ENCODE results near the gene ASIP. TPM values are rescaled to one million over a fixed set of nuclear protein-coding genes. Genes with fewer than 3 reads are reported as not detected.
A peak's percentile ranks its signal among the peaks of the same experiment; 100 is the strongest.

ASIP gene
- total and polyA plus RNA-seq, 2 of the 13 experiments (the other 11 are each of a cell fraction or from before 2014, with no cell fraction given) = not detected

GRCh38 chr20:34300256-34300806 is 59.1 kb downstream of the ASIP start (continued):
- no peak for TF ChIP-seq REXO4 (CRISPR knock-in tag; IDR thresholded peaks at IDR 0.05; ENCODE audit: borderline replicate concordance)
- no peak for TF ChIP-seq ISX (CRISPR knock-in tag; conservative IDR thresholded peaks at IDR 0.05)
- TF ChIP-seq ZGPAT (CRISPR knock-in tag; IDR thresholded peaks at IDR 0.05) = peak; percentile 46; the same call in 1 of the 2 replicates

GRCh38 chr20:34300809-34301586 is 59.8 kb downstream of the ASIP start:
- FAIRE-seq (peak; percentile 61), ATAC-seq (peak; percentile 8), DNase-seq (ENCODE audit: low spot score) (peak; percentile 90)
- Histone ChIP-seq H3K27me3 (ENCODE audit: control insufficient read depth in 1 of 2, insufficient read depth in 2 of 2, low read length in 2 of 2) (no peaks in the 10 kb centered on the region; a peak in 1 of 5 replicates), H3K79me2 (ENCODE audit: insufficient read depth, low read length) (peaks cover 55% of the 10 kb centered on the region), H3K9me3 (ENCODE audit: low read length) (no peaks in the 10 kb centered on the region), H2AFZ (ENCODE audit: low read length) (no peak overlapping the region), H4K20me1 (ENCODE audit: insufficient read depth, low read length) (peaks cover 37% of the 10 kb centered on the region), H3K36me3 (replicated peaks in 1 of 2; ENCODE audit: control insufficient read depth in 1 of 2, insufficient read depth in 2 of 2, low read length in 2 of 2) (peaks cover 3 to 13% of the 10 kb centered on the region in 2 experiments; a peak in 4 of 5 replicates), H3K27ac (ENCODE audit: extremely low read length, insufficient read depth, low read length) (peak overlapping the region; percentile 83), H3K4me2 (ENCODE audit: low read depth, low read length) (peak overlapping the region; percentile 85), H3K9ac (ENCODE audit: insufficient read depth, low read depth, low read length) (peak overlapping the region; percentile 94), H3K4me3 (replicated peaks in 1 of 3; ENCODE audit: insufficient read depth in 1 of 3, low read depth in 2 of 3, low read length in 3 of 3) (peak overlapping the region; percentile 80 to 92 (median 90)), H3K4me1 (ENCODE audit: insufficient read depth, low read length) (peaks cover 77% of the 10 kb centered on the region)
- intact Hi-C loops (cut with micrococcal nuclease; ENCODE audit: unreplicated experiment) = no loop called here
- in situ Hi-C loops (cut with HindIII; ENCODE audit: extremely low pct_ligation_motif_present, low pct_unique_long_range_greater_than_20kb) = loop anchor here (10.0 kb wide), 1 partner anchor 404 kb away; the partner anchor contains the start of gene TP53INP2
- ChIA-PET CTCF (ENCODE audit: low intra/inter-chr PET ratio, low total read pairs) (interaction anchor here (0.6 to 3.2 kb wide), 2 partner anchors 10 to 43 kb away, joined by 3 to 19 read pairs; no protein-coding TSS in a partner anchor), POLR2A (interaction anchor here (0.8 to 6.5 kb wide), 14 partner anchors 10 to 376 kb away, joined by 3 to 144 read pairs (median 5); partner anchors contain the start of genes DYNLRB1, EIF2S2, ITCH and PIGU)
- no TSS peak for BruUV-seq (replicated peaks)
- 24% methylated on average over 7 of the region's 7 CpGs for WGBS (ENCODE audit: low lambda C conversion rate)
- TF ChIP-seq KLF9 (CRISPR knock-in tag; IDR thresholded peaks at IDR 0.05; ENCODE audit: low read depth) (no peak), ZBTB44 (CRISPR knock-in tag; IDR thresholded peaks at IDR 0.05) (no peak), BRCA1 (CRISPR knock-in tag; IDR thresholded peaks at IDR 0.05) (no peak), PATZ1 (CRISPR knock-in tag; IDR thresholded peaks at IDR 0.05) (peak; percentile 55), BCLAF1 (IDR thresholded peaks at IDR 0.05) (no peak), TSC22D2 (CRISPR knock-in tag; IDR thresholded peaks at IDR 0.05; ENCODE audit: borderline replicate concordance) (0 out of 2 replicates have a peak, but pooled peaks have one; percentile 42), ZNF292 (CRISPR knock-in tag; IDR thresholded peaks at IDR 0.05; ENCODE audit: borderline replicate concordance, low read depth) (peak; percentile 77; the same call in 1 of the 2 replicates), FOXA3 (CRISPR knock-in tag; IDR thresholded peaks at IDR 0.05) (peak; percentile 83), ZNF776 (CRISPR knock-in tag; IDR thresholded peaks at IDR 0.05) (no peak)

Data from HepG2 (cell line).